Measurements from ENCODE around the gene TGIF2. TPM values are rescaled to one million over a fixed set of nuclear protein-coding genes. Genes with fewer than 3 reads are reported as not detected.

The TGIF2 gene
- total and polyA plus RNA-seq, 2 of the 13 experiments (the other 11 are each of a cell fraction or from before 2014, with no cell fraction given): 41.3 to 53.9 TPM

DNA sequence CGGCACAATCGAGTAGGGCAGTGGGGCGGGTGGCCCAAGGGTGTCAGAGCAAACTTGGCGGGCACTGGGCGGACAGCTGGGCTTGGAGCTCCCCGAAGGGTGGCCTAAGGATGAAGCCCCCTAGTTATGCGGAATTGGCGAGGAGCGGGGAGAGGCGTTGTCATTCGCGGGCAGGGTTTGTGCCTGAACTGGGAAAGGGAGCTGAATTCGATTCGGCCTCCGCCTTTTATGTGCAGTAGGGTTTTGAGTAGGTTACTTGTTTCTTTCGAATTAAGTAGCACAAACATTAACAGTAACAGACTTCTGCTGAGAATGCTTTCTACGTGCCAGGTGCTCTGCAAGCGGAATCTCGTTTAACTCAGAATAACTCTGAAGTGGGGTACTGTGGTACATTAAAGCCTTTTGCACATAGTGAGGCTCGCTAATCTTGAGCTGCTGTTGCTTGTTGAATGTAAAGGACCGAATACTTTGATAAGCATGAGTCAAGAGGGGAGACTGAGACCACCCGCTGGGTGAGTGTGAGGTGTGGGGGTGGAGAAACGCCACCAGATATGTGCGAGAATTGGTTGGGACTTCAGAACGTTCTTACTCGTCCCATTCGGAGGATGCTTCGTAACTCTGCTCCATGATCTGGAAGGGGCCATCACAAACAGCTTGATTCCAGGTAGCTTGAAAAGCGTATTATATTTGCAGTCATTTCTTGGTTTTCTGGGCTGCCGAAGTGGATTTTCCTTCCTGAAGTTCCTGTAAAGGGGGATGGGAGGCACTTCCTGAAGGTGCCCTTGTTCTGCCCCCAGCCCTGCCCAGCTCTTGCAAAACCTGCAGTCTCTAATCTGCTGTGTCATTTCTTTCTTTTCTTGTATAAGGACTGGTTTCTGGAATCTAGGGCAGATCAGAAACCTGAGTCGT is 33.0 kb downstream of the TGIF2 start (continued):
- TF ChIP-seq ZNF605 (CRISPR knock-in tag; IDR thresholded peaks at IDR 0.05) (no peak), ZNF235 (CRISPR knock-in tag; IDR thresholded peaks at IDR 0.05; ENCODE audit: borderline replicate concordance) (no peak), ZSCAN30 (CRISPR knock-in tag; IDR thresholded peaks at IDR 0.05) (no peak), SMYD3 (CRISPR knock-in tag; IDR thresholded peaks at IDR 0.05) (no peak), ZNF598 (CRISPR knock-in tag; IDR thresholded peaks at IDR 0.05; ENCODE audit: borderline replicate concordance) (no peak; the same call in 1 of the 2 replicates), ZNF30 (CRISPR knock-in tag; IDR thresholded peaks at IDR 0.05) (no peak), MEIS2 (CRISPR knock-in tag; IDR thresholded peaks at IDR 0.05) (no peak), MEF2D (CRISPR knock-in tag; IDR thresholded peaks at IDR 0.05) (no peak), ZNF383 (CRISPR knock-in tag; IDR thresholded peaks at IDR 0.05; ENCODE audit: borderline replicate concordance) (peak; percentile 97; the same call in 1 of the 2 replicates), JUNB (CRISPR knock-in tag; IDR thresholded peaks at IDR 0.05; ENCODE audit: borderline replicate concordance) (no peak), ZNF101 (CRISPR knock-in tag; IDR thresholded peaks at IDR 0.05; ENCODE audit: borderline replicate concordance, low read depth) (peak; percentile 94; the same call in 1 of the 2 replicates)
- TF ChIP-seq, protein P1, sequence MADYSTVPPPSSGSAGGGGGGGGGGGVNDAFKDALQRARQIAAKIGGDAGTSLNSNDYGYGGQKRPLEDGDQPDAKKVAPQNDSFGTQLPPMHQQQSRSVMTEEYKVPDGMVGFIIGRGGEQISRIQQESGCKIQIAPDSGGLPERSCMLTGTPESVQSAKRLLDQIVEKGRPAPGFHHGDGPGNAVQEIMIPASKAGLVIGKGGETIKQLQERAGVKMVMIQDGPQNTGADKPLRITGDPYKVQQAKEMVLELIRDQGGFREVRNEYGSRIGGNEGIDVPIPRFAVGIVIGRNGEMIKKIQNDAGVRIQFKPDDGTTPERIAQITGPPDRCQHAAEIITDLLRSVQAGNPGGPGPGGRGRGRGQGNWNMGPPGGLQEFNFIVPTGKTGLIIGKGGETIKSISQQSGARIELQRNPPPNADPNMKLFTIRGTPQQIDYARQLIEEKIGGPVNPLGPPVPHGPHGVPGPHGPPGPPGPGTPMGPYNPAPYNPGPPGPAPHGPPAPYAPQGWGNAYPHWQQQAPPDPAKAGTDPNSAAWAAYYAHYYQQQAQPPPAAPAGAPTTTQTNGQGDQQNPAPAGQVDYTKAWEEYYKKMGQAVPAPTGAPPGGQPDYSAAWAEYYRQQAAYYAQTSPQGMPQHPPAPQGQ (CRISPR knock-in tag; IDR thresholded peaks at IDR 0.05; ENCODE audit: borderline replicate concordance): peak; percentile 22; the same call in 1 of the 2 replicates
- TF ChIP-seq, protein P2, sequence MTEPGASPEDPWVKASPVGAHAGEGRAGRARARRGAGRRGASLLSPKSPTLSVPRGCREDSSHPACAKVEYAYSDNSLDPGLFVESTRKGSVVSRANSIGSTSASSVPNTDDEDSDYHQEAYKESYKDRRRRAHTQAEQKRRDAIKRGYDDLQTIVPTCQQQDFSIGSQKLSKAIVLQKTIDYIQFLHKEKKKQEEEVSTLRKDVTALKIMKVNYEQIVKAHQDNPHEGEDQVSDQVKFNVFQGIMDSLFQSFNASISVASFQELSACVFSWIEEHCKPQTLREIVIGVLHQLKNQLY (CRISPR knock-in tag; IDR thresholded peaks at IDR 0.05): 0 out of 2 replicates have a peak, but pooled peaks have one; percentile 11
- TF ChIP-seq, protein P3, sequence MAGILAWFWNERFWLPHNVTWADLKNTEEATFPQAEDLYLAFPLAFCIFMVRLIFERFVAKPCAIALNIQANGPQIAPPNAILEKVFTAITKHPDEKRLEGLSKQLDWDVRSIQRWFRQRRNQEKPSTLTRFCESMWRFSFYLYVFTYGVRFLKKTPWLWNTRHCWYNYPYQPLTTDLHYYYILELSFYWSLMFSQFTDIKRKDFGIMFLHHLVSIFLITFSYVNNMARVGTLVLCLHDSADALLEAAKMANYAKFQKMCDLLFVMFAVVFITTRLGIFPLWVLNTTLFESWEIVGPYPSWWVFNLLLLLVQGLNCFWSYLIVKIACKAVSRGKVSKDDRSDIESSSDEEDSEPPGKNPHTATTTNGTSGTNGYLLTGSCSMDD (CRISPR knock-in tag; IDR thresholded peaks at IDR 0.05): no peak
- TF ChIP-seq, protein P4, sequence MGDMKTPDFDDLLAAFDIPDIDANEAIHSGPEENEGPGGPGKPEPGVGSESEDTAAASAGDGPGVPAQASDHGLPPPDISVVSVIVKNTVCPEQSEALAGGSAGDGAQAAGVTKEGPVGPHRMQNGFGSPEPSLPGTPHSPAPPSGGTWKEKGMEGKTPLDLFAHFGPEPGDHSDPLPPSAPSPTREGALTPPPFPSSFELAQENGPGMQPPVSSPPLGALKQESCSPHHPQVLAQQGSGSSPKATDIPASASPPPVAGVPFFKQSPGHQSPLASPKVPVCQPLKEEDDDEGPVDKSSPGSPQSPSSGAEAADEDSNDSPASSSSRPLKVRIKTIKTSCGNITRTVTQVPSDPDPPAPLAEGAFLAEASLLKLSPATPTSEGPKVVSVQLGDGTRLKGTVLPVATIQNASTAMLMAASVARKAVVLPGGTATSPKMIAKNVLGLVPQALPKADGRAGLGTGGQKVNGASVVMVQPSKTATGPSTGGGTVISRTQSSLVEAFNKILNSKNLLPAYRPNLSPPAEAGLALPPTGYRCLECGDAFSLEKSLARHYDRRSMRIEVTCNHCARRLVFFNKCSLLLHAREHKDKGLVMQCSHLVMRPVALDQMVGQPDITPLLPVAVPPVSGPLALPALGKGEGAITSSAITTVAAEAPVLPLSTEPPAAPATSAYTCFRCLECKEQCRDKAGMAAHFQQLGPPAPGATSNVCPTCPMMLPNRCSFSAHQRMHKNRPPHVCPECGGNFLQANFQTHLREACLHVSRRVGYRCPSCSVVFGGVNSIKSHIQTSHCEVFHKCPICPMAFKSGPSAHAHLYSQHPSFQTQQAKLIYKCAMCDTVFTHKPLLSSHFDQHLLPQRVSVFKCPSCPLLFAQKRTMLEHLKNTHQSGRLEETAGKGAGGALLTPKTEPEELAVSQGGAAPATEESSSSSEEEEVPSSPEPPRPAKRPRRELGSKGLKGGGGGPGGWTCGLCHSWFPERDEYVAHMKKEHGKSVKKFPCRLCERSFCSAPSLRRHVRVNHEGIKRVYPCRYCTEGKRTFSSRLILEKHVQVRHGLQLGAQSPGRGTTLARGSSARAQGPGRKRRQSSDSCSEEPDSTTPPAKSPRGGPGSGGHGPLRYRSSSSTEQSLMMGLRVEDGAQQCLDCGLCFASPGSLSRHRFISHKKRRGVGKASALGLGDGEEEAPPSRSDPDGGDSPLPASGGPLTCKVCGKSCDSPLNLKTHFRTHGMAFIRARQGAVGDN (CRISPR knock-in tag; IDR thresholded peaks at IDR 0.05): no peak
- TF ChIP-seq, protein P5, sequence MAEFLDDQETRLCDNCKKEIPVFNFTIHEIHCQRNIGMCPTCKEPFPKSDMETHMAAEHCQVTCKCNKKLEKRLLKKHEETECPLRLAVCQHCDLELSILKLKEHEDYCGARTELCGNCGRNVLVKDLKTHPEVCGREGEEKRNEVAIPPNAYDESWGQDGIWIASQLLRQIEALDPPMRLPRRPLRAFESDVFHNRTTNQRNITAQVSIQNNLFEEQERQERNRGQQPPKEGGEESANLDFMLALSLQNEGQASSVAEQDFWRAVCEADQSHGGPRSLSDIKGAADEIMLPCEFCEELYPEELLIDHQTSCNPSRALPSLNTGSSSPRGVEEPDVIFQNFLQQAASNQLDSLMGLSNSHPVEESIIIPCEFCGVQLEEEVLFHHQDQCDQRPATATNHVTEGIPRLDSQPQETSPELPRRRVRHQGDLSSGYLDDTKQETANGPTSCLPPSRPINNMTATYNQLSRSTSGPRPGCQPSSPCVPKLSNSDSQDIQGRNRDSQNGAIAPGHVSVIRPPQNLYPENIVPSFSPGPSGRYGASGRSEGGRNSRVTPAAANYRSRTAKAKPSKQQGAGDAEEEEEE (CRISPR knock-in tag; IDR thresholded peaks at IDR 0.05; ENCODE audit: borderline replicate concordance): no peak
- TF ChIP-seq, protein P6, sequence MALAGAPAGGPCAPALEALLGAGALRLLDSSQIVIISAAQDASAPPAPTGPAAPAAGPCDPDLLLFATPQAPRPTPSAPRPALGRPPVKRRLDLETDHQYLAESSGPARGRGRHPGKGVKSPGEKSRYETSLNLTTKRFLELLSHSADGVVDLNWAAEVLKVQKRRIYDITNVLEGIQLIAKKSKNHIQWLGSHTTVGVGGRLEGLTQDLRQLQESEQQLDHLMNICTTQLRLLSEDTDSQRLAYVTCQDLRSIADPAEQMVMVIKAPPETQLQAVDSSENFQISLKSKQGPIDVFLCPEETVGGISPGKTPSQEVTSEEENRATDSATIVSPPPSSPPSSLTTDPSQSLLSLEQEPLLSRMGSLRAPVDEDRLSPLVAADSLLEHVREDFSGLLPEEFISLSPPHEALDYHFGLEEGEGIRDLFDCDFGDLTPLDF (CRISPR knock-in tag; IDR thresholded peaks at IDR 0.05): no peak
